Stomach (tissue), 4 donors: ENCODE measurements around the gene SORCS3.

Experiments
- POLR2A ChIP-seq, 4 donors: fragments of 450-650 bp; IDR thresholded peaks; one replicate each; pipeline ENCODE4 v1.6.1; 2016; ENCODE audit warnings: antibody characterized with exemption in 4 of 4, control low read depth in 2 of 4, mild to moderate bottlenecking in 1 of 4, moderate library complexity in 1 of 4
- TF ChIP-seq, protein P1 (sequence below), 7 experiments: fragments of 450-650 bp in 4 of 7; fragments of 200-600 bp in 3 of 7; sonication (generic) in 3 of 7; IDR thresholded peaks; one replicate each; pipeline ENCODE4 v1.5.1; 2016 to 2019; ENCODE audit warnings: antibody characterized with exemption in 7 of 7, control low read depth in 2 of 7, mild to moderate bottlenecking in 1 of 7

DNA sequence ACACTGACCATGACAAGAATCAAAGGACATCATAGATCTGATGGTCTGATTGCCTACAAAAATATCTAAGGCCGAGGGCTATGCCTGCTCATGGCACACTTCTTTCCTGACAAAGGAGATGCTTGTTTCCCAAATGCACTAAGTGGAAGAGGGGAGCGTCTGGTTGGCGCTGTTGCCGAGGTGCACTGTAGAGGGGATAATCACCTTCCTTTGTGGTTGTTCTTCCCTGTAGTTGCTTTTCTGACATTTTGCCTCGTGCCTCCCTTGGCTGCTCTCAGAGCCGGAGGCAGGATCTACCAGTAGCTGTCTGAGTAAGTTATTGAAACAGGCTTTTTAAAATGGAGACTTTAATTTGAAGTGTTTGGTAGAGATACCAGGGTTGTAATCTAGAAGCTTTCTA is 352.0 kb downstream of the SORCS3 start:
- TF ChIP-seq, protein P1, sequence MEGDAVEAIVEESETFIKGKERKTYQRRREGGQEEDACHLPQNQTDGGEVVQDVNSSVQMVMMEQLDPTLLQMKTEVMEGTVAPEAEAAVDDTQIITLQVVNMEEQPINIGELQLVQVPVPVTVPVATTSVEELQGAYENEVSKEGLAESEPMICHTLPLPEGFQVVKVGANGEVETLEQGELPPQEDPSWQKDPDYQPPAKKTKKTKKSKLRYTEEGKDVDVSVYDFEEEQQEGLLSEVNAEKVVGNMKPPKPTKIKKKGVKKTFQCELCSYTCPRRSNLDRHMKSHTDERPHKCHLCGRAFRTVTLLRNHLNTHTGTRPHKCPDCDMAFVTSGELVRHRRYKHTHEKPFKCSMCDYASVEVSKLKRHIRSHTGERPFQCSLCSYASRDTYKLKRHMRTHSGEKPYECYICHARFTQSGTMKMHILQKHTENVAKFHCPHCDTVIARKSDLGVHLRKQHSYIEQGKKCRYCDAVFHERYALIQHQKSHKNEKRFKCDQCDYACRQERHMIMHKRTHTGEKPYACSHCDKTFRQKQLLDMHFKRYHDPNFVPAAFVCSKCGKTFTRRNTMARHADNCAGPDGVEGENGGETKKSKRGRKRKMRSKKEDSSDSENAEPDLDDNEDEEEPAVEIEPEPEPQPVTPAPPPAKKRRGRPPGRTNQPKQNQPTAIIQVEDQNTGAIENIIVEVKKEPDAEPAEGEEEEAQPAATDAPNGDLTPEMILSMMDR (IDR thresholded peaks at IDR 0.05), result no peak
- TF ChIP-seq POLR2A (IDR thresholded peaks at IDR 0.05), result no peak
